Body of pancreas (tissue), 4 donors: ENCODE data around the gene SNAPIN.
A peak's percentile ranks its signal among the peaks of the same experiment; 100 is the strongest.

Experiments used
- POLR2A ChIP-seq, 3 donors: fragments of 450-650 bp; IDR thresholded peaks; one replicate each; pipeline ENCODE4 v1.6.1; 2016; ENCODE audit warnings: antibody characterized with exemption in 3 of 3, mild to moderate bottlenecking in 2 of 3
- TF ChIP-seq, protein P1 (sequence below), 7 experiments: fragments of 450-650 bp in 4 of 7; fragments of 200-600 bp in 3 of 7; sonication (generic) in 3 of 7; IDR thresholded peaks; one replicate each; pipeline ENCODE4 v1.5.1; 2016 to 2019; ENCODE audit warnings: antibody characterized with exemption in 7 of 7

DNA sequence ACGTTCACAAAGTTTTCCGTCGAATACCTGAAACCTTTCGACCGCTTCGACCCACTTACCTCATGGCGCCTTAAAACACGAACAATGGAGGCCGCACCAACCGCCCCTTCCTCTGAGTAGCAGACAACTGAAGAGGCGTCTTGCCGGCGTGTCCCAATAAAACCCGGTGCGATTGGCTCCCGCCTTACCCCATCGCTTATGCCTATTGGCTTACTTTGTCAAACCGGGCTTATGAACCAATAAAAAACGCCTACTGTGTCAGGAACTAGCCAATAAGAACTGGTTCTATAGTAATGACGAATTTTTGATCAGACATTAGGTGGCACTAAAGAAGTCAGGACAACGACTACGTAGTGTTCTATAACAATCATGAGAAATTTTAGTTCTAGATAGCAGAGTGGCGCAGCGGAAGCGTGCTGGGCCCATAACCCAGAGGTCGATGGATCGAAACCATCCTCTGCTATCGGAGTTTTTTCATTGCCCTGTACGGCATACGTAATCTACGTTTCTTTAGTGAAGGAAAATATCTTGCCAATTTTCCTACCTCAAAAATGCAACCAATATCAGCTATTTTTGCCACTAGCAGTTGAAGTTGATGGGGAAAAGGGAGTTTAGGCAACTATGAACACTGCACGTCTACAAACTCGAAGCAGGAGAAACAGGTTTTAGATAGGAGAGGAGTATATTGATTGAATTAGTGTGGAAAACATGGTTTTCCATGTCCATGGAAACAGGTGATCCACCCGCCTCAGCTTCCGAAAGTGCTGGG is 12.5 kb downstream of the SNAPIN start, which contains the start of gene ILF2:
- peak in 2 of 3 donors; percentile 89 for TF ChIP-seq POLR2A (IDR thresholded peaks at IDR 0.05)
- TF ChIP-seq, protein P1, sequence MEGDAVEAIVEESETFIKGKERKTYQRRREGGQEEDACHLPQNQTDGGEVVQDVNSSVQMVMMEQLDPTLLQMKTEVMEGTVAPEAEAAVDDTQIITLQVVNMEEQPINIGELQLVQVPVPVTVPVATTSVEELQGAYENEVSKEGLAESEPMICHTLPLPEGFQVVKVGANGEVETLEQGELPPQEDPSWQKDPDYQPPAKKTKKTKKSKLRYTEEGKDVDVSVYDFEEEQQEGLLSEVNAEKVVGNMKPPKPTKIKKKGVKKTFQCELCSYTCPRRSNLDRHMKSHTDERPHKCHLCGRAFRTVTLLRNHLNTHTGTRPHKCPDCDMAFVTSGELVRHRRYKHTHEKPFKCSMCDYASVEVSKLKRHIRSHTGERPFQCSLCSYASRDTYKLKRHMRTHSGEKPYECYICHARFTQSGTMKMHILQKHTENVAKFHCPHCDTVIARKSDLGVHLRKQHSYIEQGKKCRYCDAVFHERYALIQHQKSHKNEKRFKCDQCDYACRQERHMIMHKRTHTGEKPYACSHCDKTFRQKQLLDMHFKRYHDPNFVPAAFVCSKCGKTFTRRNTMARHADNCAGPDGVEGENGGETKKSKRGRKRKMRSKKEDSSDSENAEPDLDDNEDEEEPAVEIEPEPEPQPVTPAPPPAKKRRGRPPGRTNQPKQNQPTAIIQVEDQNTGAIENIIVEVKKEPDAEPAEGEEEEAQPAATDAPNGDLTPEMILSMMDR (IDR thresholded peaks at IDR 0.05) = peak in 1 of 7 experiments; percentile 27
